Neuronal stem cell (in vitro differentiated cells): Measurements from ENCODE around the gene TSC1.

Experiments
- DNase-seq: peaks from one replicate; pipeline ENCODE4 v3.0.0-alpha.2; 2013; ENCODE audit warnings: low spot score
- H2AFZ ChIP-seq: one replicate; pipeline ENCODE4 v1.6.1; 2013; ENCODE audit warnings: mild to moderate bottlenecking, low read length, inconsistent platforms
- H2AK5ac ChIP-seq: 2 replicates; pipeline ENCODE4 v1.6.1; 2013; ENCODE audit warnings: low read depth, mild to moderate bottlenecking, inconsistent platforms, low read length, moderate library complexity, mixed read lengths
- H2BK120ac ChIP-seq: 2 replicates; pipeline ENCODE4 v1.6.1; 2013; ENCODE audit warnings: low read depth, mild to moderate bottlenecking, inconsistent platforms, low read length, moderate library complexity, mixed read lengths
- H2BK12ac ChIP-seq: one replicate; pipeline ENCODE4 v1.6.1; 2013; ENCODE audit warnings: low read length, inconsistent platforms
- H2BK15ac ChIP-seq: 2 replicates; pipeline ENCODE4 v1.6.1; 2013; ENCODE audit warnings: mild to moderate bottlenecking, low read length, inconsistent platforms, mixed read lengths
- H2BK5ac ChIP-seq: one replicate; pipeline ENCODE4 v1.6.1; 2013; ENCODE audit warnings: inconsistent platforms, mild to moderate bottlenecking, low read length, moderate library complexity
- H3K14ac ChIP-seq: one replicate; pipeline ENCODE4 v1.6.1; 2013; ENCODE audit warnings: low read length, inconsistent platforms
- H3K18ac ChIP-seq: 2 replicates; pipeline ENCODE4 v1.6.1; 2013; ENCODE audit warnings: low read length, inconsistent platforms
- H3K23ac ChIP-seq: 2 replicates; pipeline ENCODE4 v1.6.1; 2013; ENCODE audit warnings: low read depth, mild to moderate bottlenecking, mixed read lengths, low read length, inconsistent platforms; ENCODE audit not compliant: poor library complexity
- H3K27ac ChIP-seq: replicated peaks from 3 replicates; pipeline ENCODE4 v1.5.1; 2013; ENCODE audit warnings: low read length, inconsistent platforms
- H3K27me3 ChIP-seq, 3 experiments: 2 replicates each; pipeline ENCODE4 v1.6.1; 2013; ENCODE audit warnings: low read length in 3 of 3, mild to moderate bottlenecking in 2 of 3, inconsistent platforms in 1 of 3, low read depth in 1 of 3, mixed read lengths in 1 of 3, moderate library complexity in 1 of 3; ENCODE audit not compliant: control insufficient read depth in 3 of 3, insufficient read depth in 3 of 3
- H3K36me3 ChIP-seq, 2 donors: replicated peaks in 1 of 2; 2 replicates each; pipeline ENCODE4 v1.6.1; 2013; ENCODE audit warnings: low read length in 2 of 2; ENCODE audit not compliant: control insufficient read depth in 2 of 2, insufficient read depth in 2 of 2
- H3K4ac ChIP-seq: 2 replicates; pipeline ENCODE4 v1.6.1; 2013; ENCODE audit warnings: inconsistent platforms, mild to moderate bottlenecking, low read length, moderate library complexity
- H3K4me1 ChIP-seq, 2 donors: 1 replicate in 1 of 2; 2 replicates in 1 of 2; pipeline ENCODE4 v1.6.1; 2013; ENCODE audit warnings: low read length in 2 of 2, low read depth in 1 of 2; ENCODE audit not compliant: control insufficient read depth in 2 of 2, insufficient read depth in 1 of 2
- H3K4me2 ChIP-seq: one replicate; pipeline ENCODE4 v1.6.1; 2013; ENCODE audit warnings: mild to moderate bottlenecking, low read length, inconsistent platforms; ENCODE audit not compliant: insufficient read depth, poor library complexity, severe bottlenecking
- H3K4me3 ChIP-seq, 2 donors: 2 replicates each; pipeline ENCODE4 v1.5.1; 2013; ENCODE audit warnings: low read length in 2 of 2, mild to moderate bottlenecking in 2 of 2, inconsistent platforms in 1 of 2, moderate library complexity in 1 of 2
- H3K79me1 ChIP-seq: one replicate; pipeline ENCODE4 v1.6.1; 2013; ENCODE audit warnings: low read depth, mild to moderate bottlenecking, inconsistent platforms, low read length, moderate library complexity
- H3K9ac ChIP-seq: one replicate; pipeline ENCODE4 v1.6.1; 2013; ENCODE audit warnings: mild to moderate bottlenecking, low read depth, low read length, inconsistent platforms; ENCODE audit not compliant: poor library complexity
- H3K9me3 ChIP-seq, 2 donors: replicated peaks in 1 of 2; 2 replicates each; pipeline versions ENCODE3 to v1.6.1; 2013; ENCODE audit warnings: low read length in 2 of 2, mild to moderate bottlenecking in 2 of 2, inconsistent platforms in 1 of 2, low read depth in 1 of 2, mixed read lengths in 1 of 2, moderate library complexity in 1 of 2; ENCODE audit not compliant: control insufficient read depth in 2 of 2, insufficient read depth in 1 of 2
- H4K8ac ChIP-seq: one replicate; pipeline ENCODE4 v1.6.1; 2013; ENCODE audit warnings: low read depth, mild to moderate bottlenecking, inconsistent platforms, low read length, moderate library complexity
- H4K91ac ChIP-seq: one replicate; pipeline ENCODE4 v1.6.1; 2013; ENCODE audit warnings: low read length, low read depth, mild to moderate bottlenecking, inconsistent platforms; ENCODE audit not compliant: poor library complexity
- whole genome bisulfite sequencing, 2 donors: extraction: QIAGEN DNeasy Blood & Tissue Kit; methylation state at CpG; one replicate each; pipeline ENCODE4 v1.1.7; 2013; ENCODE audit warnings: missing lambda C conversion rate in 2 of 2, mixed read lengths in 1 of 2; ENCODE audit not compliant: insufficient read length in 2 of 2, insufficient replicate concordance in 1 of 2; ENCODE audit errors: extremely low coverage in 2 of 2; 5-methylcytosine and 5-hydroxymethylcytosine counted together

Gene TSC1

GRCh38 chr9:132864277-132864676 lies 80.1 kb downstream of the TSC1 start:
- no peaks in the 10 kb centered on the region for H3K79me1 ChIP-seq
- WGBS, 2 donors: no CpG with 5 or more reads among the region's 2 CpGs
- no peak overlapping the region for H2BK5ac ChIP-seq
- H3K27me3 ChIP-seq: no peaks in the 10 kb centered on the region
- H3K36me3 ChIP-seq: no peaks in the 10 kb centered on the region
- no peak overlapping the region for H3K23ac ChIP-seq
- no peak overlapping the region for H2AK5ac ChIP-seq
- no peak overlapping the region for H4K8ac ChIP-seq
- no peak overlapping the region for H3K18ac ChIP-seq
- no peaks in the 10 kb centered on the region for H3K9me3 ChIP-seq
- H2BK120ac ChIP-seq: no peak overlapping the region
- no peak overlapping the region for H3K4me3 ChIP-seq
- H3K27ac ChIP-seq: no peak overlapping the region
- H3K4me1 ChIP-seq: peaks cover 0 to 7% of the 10 kb centered on the region in 2 donors
- H2BK12ac ChIP-seq: no peak overlapping the region
- DNase-seq: no peak
- H4K91ac ChIP-seq: no peak overlapping the region
- no peak overlapping the region for H3K9ac ChIP-seq
- H3K14ac ChIP-seq: no peak overlapping the region
- H2BK15ac ChIP-seq: no peak overlapping the region
- no peak overlapping the region for H3K4me2 ChIP-seq
- H3K4ac ChIP-seq: no peak overlapping the region
- peak overlapping the region; percentile 54 for H2AFZ ChIP-seq

GRCh38 chr9:132863096-132863495 lies 81.3 kb downstream of the TSC1 start:
- no peak overlapping the region for H2BK15ac ChIP-seq
- no peak overlapping the region for H2BK120ac ChIP-seq
- H2BK12ac ChIP-seq: no peak overlapping the region
- no peak overlapping the region for H3K27ac ChIP-seq
- no peaks in the 10 kb centered on the region for H3K36me3 ChIP-seq
- H3K79me1 ChIP-seq: no peaks in the 10 kb centered on the region
- no peak overlapping the region for H3K18ac ChIP-seq
- no peak overlapping the region for H3K23ac ChIP-seq
- no peak overlapping the region for H3K9ac ChIP-seq
- no peak overlapping the region for H4K8ac ChIP-seq
- no peak overlapping the region for H4K91ac ChIP-seq
- H2AFZ ChIP-seq: no peak overlapping the region
- no peak overlapping the region for H3K4ac ChIP-seq
- no peak overlapping the region for H3K14ac ChIP-seq
- H3K4me1 ChIP-seq: peaks cover 0 to 7% of the 10 kb centered on the region in 2 donors
- no CpG with 5 or more reads among the region's 12 CpGs for WGBS, 2 donors
- H3K4me3 ChIP-seq: no peak overlapping the region
- H2AK5ac ChIP-seq: no peak overlapping the region
- H3K27me3 ChIP-seq: no peaks in the 10 kb centered on the region
- no peak overlapping the region for H2BK5ac ChIP-seq
- DNase-seq: no peak
- H3K9me3 ChIP-seq: no peaks in the 10 kb centered on the region
- H3K4me2 ChIP-seq: no peak overlapping the region

GRCh38 chr9:132862533-132862932 lies 81.9 kb downstream of the TSC1 start:
- H2BK5ac ChIP-seq: no peak overlapping the region
- H3K4ac ChIP-seq: no peak overlapping the region
- no peaks in the 10 kb centered on the region for H3K9me3 ChIP-seq
- H3K9ac ChIP-seq: no peak overlapping the region
- no peak for DNase-seq
- H2BK15ac ChIP-seq: no peak overlapping the region
- H3K14ac ChIP-seq: no peak overlapping the region
- H3K23ac ChIP-seq: no peak overlapping the region
- no peak overlapping the region for H4K8ac ChIP-seq
- no peak overlapping the region for H3K4me3 ChIP-seq
- H2BK120ac ChIP-seq: no peak overlapping the region
- H2BK12ac ChIP-seq: no peak overlapping the region
- no peaks in the 10 kb centered on the region for H3K27me3 ChIP-seq
- WGBS, 2 donors: no CpG with 5 or more reads among the region's 6 CpGs
- no peak overlapping the region for H3K27ac ChIP-seq
- no peaks in the 10 kb centered on the region for H3K36me3 ChIP-seq
- peak overlapping the region; percentile 16 for H4K91ac ChIP-seq
- H3K4me2 ChIP-seq: no peak overlapping the region
- H3K4me1 ChIP-seq: peaks cover 5 to 12% of the 10 kb centered on the region in 2 donors
- H3K79me1 ChIP-seq: no peaks in the 10 kb centered on the region
- H2AFZ ChIP-seq: no peak overlapping the region
- H2AK5ac ChIP-seq: no peak overlapping the region
- no peak overlapping the region for H3K18ac ChIP-seq

- H2BK5ac ChIP-seq: peak overlapping the region; percentile 43
- no peaks in the 10 kb centered on the region for H3K27me3 ChIP-seq
- H2BK120ac ChIP-seq: no peak overlapping the region
- no peak overlapping the region for H2AFZ ChIP-seq
- no peak overlapping the region for H4K8ac ChIP-seq
- no peak overlapping the region for H3K4ac ChIP-seq
- peak overlapping the region; percentile 12 for H3K9ac ChIP-seq
- H3K9me3 ChIP-seq: no peaks in the 10 kb centered on the region
- no peak overlapping the region for H2BK12ac ChIP-seq
- H2BK15ac ChIP-seq: no peak overlapping the region
- no peak overlapping the region for H3K18ac ChIP-seq
- no CpG with 5 or more reads among the region's 3 CpGs for WGBS, 2 donors
- H3K14ac ChIP-seq: no peak overlapping the region
- no peak overlapping the region for H3K4me3 ChIP-seq
- no peaks in the 10 kb centered on the region for H3K36me3 ChIP-seq
- H3K23ac ChIP-seq: no peak overlapping the region
- H3K4me1 ChIP-seq: peaks cover 13 to 17% of the 10 kb centered on the region in 2 donors
- H3K4me2 ChIP-seq: no peak overlapping the region
- H2AK5ac ChIP-seq: no peak overlapping the region
- no peak overlapping the region for H3K27ac ChIP-seq
- no peak overlapping the region for H4K91ac ChIP-seq
- H3K79me1 ChIP-seq: no peaks in the 10 kb centered on the region
- no peak for DNase-seq
These were observed 82.8 kb downstream of the TSC1 start for GRCh38 chr9:132861666-132862065.
